Ovary (tissue), 3 donors: ENCODE results near the gene ZSCAN26.

Source experiments
- CTCF ChIP-seq, 3 donors: fragments of 450-650 bp in 2 of 3; fragments of 200-600 bp in 1 of 3; IDR thresholded peaks; one replicate each; pipeline versions ENCODE4 v1.5.1 to v1.8.0; 2016 to 2022; ENCODE audit warnings: antibody characterized with exemption in 3 of 3, mild to moderate bottlenecking in 1 of 3
- EP300 ChIP-seq: sonication (generic); formaldehyde crosslinking; IDR thresholded peaks from one replicate; pipeline ENCODE4 v1.6.1; 2017; ENCODE audit warnings: antibody characterized with exemption
- POLR2A ChIP-seq: fragments of 450-650 bp; IDR thresholded peaks from one replicate; pipeline ENCODE4 v1.6.1; 2017; ENCODE audit warnings: antibody characterized with exemption, mild to moderate bottlenecking, moderate library complexity
- donor health status: DM: no; HTN: no; CAD: no.

- TF ChIP-seq CTCF (IDR thresholded peaks at IDR 0.05): no peak
- TF ChIP-seq EP300: no peak
- peak; percentile 37 for TF ChIP-seq POLR2A
Observed at GRCh38 chr6:28266962-28267694, at the start of gene ZSCAN26.
